K562 (cell line): ENCODE data around the gene AKR1A1. TPM values are rescaled to one million over a fixed set of nuclear protein-coding genes. Genes with fewer than 3 reads are reported as not detected.

Source experiments
- ARID1B ChIP-seq: fragments of 450-650 bp; IDR thresholded peaks from 2 replicates; pipeline ENCODE4 v1.6.1; 2016; ENCODE audit warnings: antibody characterized with exemption, mild to moderate bottlenecking, inconsistent platforms
- BCLAF1 ChIP-seq, 2 experiments: fragments of 450-650 bp in 1 of 2; IDR thresholded peaks; 2 replicates each; pipeline ENCODE4 v1.6.1; 2011 to 2017; ENCODE audit warnings: low read depth in 2 of 2, antibody characterized with exemption in 1 of 2, borderline replicate concordance in 1 of 2, low read length in 1 of 2, mild to moderate bottlenecking in 1 of 2, mixed read lengths in 1 of 2; ENCODE audit not compliant: control insufficient read depth in 1 of 2
- CHD1 ChIP-seq: fragments of 200-600 bp; sonication (generic); IDR thresholded peaks from one replicate; pipeline ENCODE4 v1.6.1; 2012; ENCODE audit warnings: mild to moderate bottlenecking, moderate library complexity, low read length, inconsistent platforms
- ETV6 ChIP-seq, 3 experiments: fragments of 150-350 bp in 1 of 3; sonication (generic) in 1 of 3; formaldehyde crosslinking in 1 of 3; IDR thresholded peaks; 2 replicates each; pipeline versions ENCODE4 v1.6.1 to v1.8.0; 2014 to 2022; ENCODE audit warnings: borderline replicate concordance in 2 of 3, low read depth in 2 of 3, antibody characterized with exemption in 1 of 3, low read length in 1 of 3, mild to moderate bottlenecking in 1 of 3, missing genetic modification reagents in 1 of 3
- FOXM1 ChIP-seq, 2 experiments: fragments of 450-650 bp in 1 of 2; sonication (generic) in 1 of 2; formaldehyde crosslinking in 1 of 2; IDR thresholded peaks; 2 replicates each; pipeline versions ENCODE4 v1.6.1 to v1.9.0; 2017 to 2022; ENCODE audit warnings: low read depth in 2 of 2, mild to moderate bottlenecking in 2 of 2, missing genetic modification reagents in 1 of 2, moderate library complexity in 1 of 2
- NFE2 ChIP-seq: IDR thresholded peaks from 2 replicates; pipeline ENCODE4 v1.6.1; 2014; ENCODE audit warnings: antibody characterized with exemption, low read depth
- PHB ChIP-seq: fragments of 250-450 bp; sonication (Bioruptor Pico); IDR thresholded peaks from 2 replicates; pipeline ENCODE4 v1.5.0; 2021
- PTBP1 ChIP-seq: fragments of 200-400 bp; formaldehyde crosslinking; IDR thresholded peaks from 2 replicates; pipeline ENCODE4 v1.6.1; 2017; ENCODE audit warnings: low read depth, low read length
- SAFB ChIP-seq: fragments of 200-400 bp; formaldehyde crosslinking; IDR thresholded peaks from 2 replicates; pipeline ENCODE4 v1.6.1; 2017; ENCODE audit warnings: low read depth, low read length, borderline replicate concordance
- ZNF449 ChIP-seq: fragments of 250-450 bp; sonication (Bioruptor Pico); IDR thresholded peaks from 2 replicates; pipeline ENCODE4 v1.8.0; 2022; ENCODE audit warnings: moderate library complexity, mild to moderate bottlenecking, inconsistent platforms
- ZNF778 ChIP-seq: fragments of 450-650 bp; formaldehyde crosslinking; IDR thresholded peaks from 2 replicates; pipeline ENCODE4 v1.4.0; 2020; ENCODE audit warnings: mild to moderate bottlenecking, moderate library complexity
- polyA plus RNA-seq, 8 experiments: library from polyadenylated mRNA; depleted of rRNA in 4 of 8; stranded (reverse) in 5 of 8; unstranded in 3 of 8; fragments of >200 nt; fragmentation: Nextera tagmentation in 2 of 8; fragmentation: Illumina TruSeq in 1 of 8; extraction: Ambion mirVana in 2 of 8; extraction: Trizol in 1 of 8; gene quantifications; 2 replicates each; pipeline versions ENCODE4 v1.2.1 to v1.2.3, GENCODE V29; 2011 to 2014; ENCODE audit warnings: inconsistent platforms in 1 of 8, missing spikeins in 1 of 8
- total RNA-seq, 7 experiments: library from RNA; depleted of rRNA in 6 of 7; stranded (reverse); fragments of >200 nt in 6 of 7; fragmentation: Illumina TruSeq in 2 of 7; extraction: Trizol in 2 of 7; gene quantifications; 2 replicates each; pipeline versions ENCODE4 v1.2.1 to v1.2.3, GENCODE V29; 2011 to 2021; ENCODE audit warnings: low replicate concordance in 1 of 7

Gene AKR1A1
- total and polyA plus RNA-seq, 9 of the 15 experiments (the other 6 are each of a cell fraction or from before 2014, with no cell fraction given): 68.6 to 211 (median 132) TPM

GRCh38 chr1:45583666-45584350 is 33.2 kb downstream of the AKR1A1 start, which contains the start of gene NASP (continued):
- TF ChIP-seq CHD1: peak; percentile 100
- TF ChIP-seq ZNF449 (CRISPR knock-in tag): no peak
- no peak for TF ChIP-seq NFE2
- no peak for TF ChIP-seq ETV6 (IDR thresholded peaks at IDR 0.05; ENCODE audit: borderline replicate concordance in 1 of 2, low read depth in 2 of 2, low read length in 1 of 2)
- TF ChIP-seq ETV6 (CRISPR knock-in tag; IDR thresholded peaks at IDR 0.05; ENCODE audit: borderline replicate concordance): peak; percentile 79; the same call in 1 of the 2 replicates
- no peak for TF ChIP-seq ZNF778 (CRISPR knock-in tag)
- no peak for TF ChIP-seq SAFB
- TF ChIP-seq ARID1B: peak; percentile 56; the same call in 1 of the 2 replicates
- peak; percentile 63; the same call in 1 of the 2 replicates for TF ChIP-seq PTBP1
- peak; percentile 80; the same call in 1 of the 2 replicates for TF ChIP-seq FOXM1 (IDR thresholded peaks at IDR 0.05; ENCODE audit: low read depth)
- peak; percentile 81; the same call in 1 of the 2 replicates for TF ChIP-seq FOXM1 (CRISPR knock-in tag; IDR thresholded peaks at IDR 0.05; ENCODE audit: low read depth)
- 0 out of 2 replicates have a peak, but pooled peaks have one; percentile 75 for TF ChIP-seq PHB (CRISPR knock-in tag)
- no peak for TF ChIP-seq BCLAF1 (IDR thresholded peaks at IDR 0.05; ENCODE audit: borderline replicate concordance in 1 of 2, control insufficient read depth in 1 of 2, low read depth in 2 of 2, low read length in 1 of 2)
